ENCODE results near the gene CCDC178. TPM values are rescaled to one million over a fixed set of nuclear protein-coding genes. Genes with fewer than 3 reads are reported as not detected.
"Not testable (repeated sequence)": the region's sequence is repeated elsewhere in the genome, so short reads cannot be mapped to it uniquely, and the experiment has no call there.

The CCDC178 gene
- total and polyA plus RNA-seq, 10 donors, result 4.0 to 17.4 (median 8.0) TPM

- Histone ChIP-seq H3K36me3 (no peaks in the 10 kb centered on the region), H3K4me3 (no peak overlapping the region), H3K27me3 (replicated peaks in 1 of 7) (no peaks in the 10 kb centered on the region), H3K9me3 (no peaks in the 10 kb centered on the region), H3K27ac (no peak overlapping the region), H3K4me1 (no peaks in the 10 kb centered on the region)
- intact Hi-C loops (cut with DNase I; ENCODE audit: low total_unique reads), result no loop called here
- TF ChIP-seq POLR2A (IDR thresholded peaks at IDR 0.05), result no peak
- no peak for TF ChIP-seq CTCF (IDR thresholded peaks at IDR 0.05 in 8 of 11, conservative IDR thresholded peaks at IDR 0.05 in 3 of 11)
- no peak for TF ChIP-seq POLR2AphosphoS5 (IDR thresholded peaks at IDR 0.05)
- 78 to 85% (median 80%) methylated on average over 2 of the region's 2 CpGs for WGBS, 5 donors
- DNase-seq, result no peak
Observed at GRCh38 chr18:33427549-33427948, 13.0 kb downstream of the CCDC178 start.

GRCh38 chr18:33424266-33424946 lies 16.1 kb downstream of the CCDC178 start:
- H3K27me3 ChIP-seq (replicated peaks in 1 of 7), result no peaks in the 10 kb centered on the region
- WGBS, 5 donors, result 75 to 83% (median 79%) methylated on average over 14 of the region's 14 CpGs
- H3K36me3 ChIP-seq, result no peaks in the 10 kb centered on the region
- no peak for DNase-seq
- TF ChIP-seq CTCF (IDR thresholded peaks at IDR 0.05 in 8 of 11, conservative IDR thresholded peaks at IDR 0.05 in 3 of 11) (no peak), POLR2AphosphoS5 (IDR thresholded peaks at IDR 0.05) (no peak), POLR2A (IDR thresholded peaks at IDR 0.05) (no peak)
- intact Hi-C loops (cut with DNase I; ENCODE audit: low total_unique reads), result no loop called here
- H3K4me3 ChIP-seq, result no peak overlapping the region
- H3K4me1 ChIP-seq, result no peaks in the 10 kb centered on the region
- H3K27ac ChIP-seq, result no peak overlapping the region
- peaks cover 0 to 8% (median 0%) of the 10 kb centered on the region in 8 donors for H3K9me3 ChIP-seq

GRCh38 chr18:33421225-33421624 lies 19.3 kb downstream of the CCDC178 start:
- TF ChIP-seq CTCF (IDR thresholded peaks at IDR 0.05 in 8 of 11, conservative IDR thresholded peaks at IDR 0.05 in 3 of 11), result no peak
- TF ChIP-seq POLR2A (IDR thresholded peaks at IDR 0.05), result no peak
- TF ChIP-seq POLR2AphosphoS5 (IDR thresholded peaks at IDR 0.05), result no peak
- Histone ChIP-seq H3K4me1 (no peaks in the 10 kb centered on the region), H3K27ac (no peak overlapping the region), H3K4me3 (no peak overlapping the region), H3K27me3 (replicated peaks in 1 of 7) (no peaks in the 10 kb centered on the region), H3K36me3 (no peaks in the 10 kb centered on the region), H3K9me3 (peaks cover 0 to 12% (median 7%) of the 10 kb centered on the region in 8 donors)
- intact Hi-C loops (cut with DNase I; ENCODE audit: low total_unique reads), result no loop called here
- 43 to 58% (median 52%) methylated on average over 1 of the region's 1 CpG for WGBS, 5 donors
- DNase-seq, result no peak

GRCh38 chr18:33404244-33404873 lies 36.2 kb downstream of the CCDC178 start:
- no peak overlapping the region for H3K4me3 ChIP-seq
- H3K27me3 ChIP-seq (replicated peaks in 1 of 7), result no peaks in the 10 kb centered on the region
- intact Hi-C loops (cut with DNase I; ENCODE audit: low total_unique reads), result no loop called here
- no peaks in the 10 kb centered on the region for H3K4me1 ChIP-seq
- no peaks in the 10 kb centered on the region for H3K36me3 ChIP-seq
- DNase-seq, result no peak
- TF ChIP-seq POLR2A (IDR thresholded peaks at IDR 0.05) (no peak), POLR2AphosphoS5 (IDR thresholded peaks at IDR 0.05) (no peak), CTCF (IDR thresholded peaks at IDR 0.05 in 8 of 11, conservative IDR thresholded peaks at IDR 0.05 in 3 of 11) (no peak)
- H3K9me3 ChIP-seq, result no peaks in the 10 kb centered on the region
- no peak overlapping the region for H3K27ac ChIP-seq

GRCh38 chr18:33398939-33399338 lies 41.6 kb downstream of the CCDC178 start:
- DNase-seq; H3K4me1 ChIP-seq; H3K4me3 ChIP-seq; intact Hi-C loops (cut with DNase I; ENCODE audit: low total_unique reads); H3K9me3 ChIP-seq; H3K36me3 ChIP-seq; H3K27ac ChIP-seq; H3K27me3 ChIP-seq (replicated peaks in 1 of 7): not testable (repeated sequence)
- WGBS, 5 donors, result 87 to 95% (median 94%) methylated on average over 8 of the region's 8 CpGs
